ENCODE measurements around the gene MALAT1. TPM values are rescaled to one million over a fixed set of nuclear protein-coding genes. Genes with fewer than 3 reads are reported as not detected.

MALAT1 gene
- polyA plus RNA-seq, 1 experiment, result 924 TPM

DNA sequence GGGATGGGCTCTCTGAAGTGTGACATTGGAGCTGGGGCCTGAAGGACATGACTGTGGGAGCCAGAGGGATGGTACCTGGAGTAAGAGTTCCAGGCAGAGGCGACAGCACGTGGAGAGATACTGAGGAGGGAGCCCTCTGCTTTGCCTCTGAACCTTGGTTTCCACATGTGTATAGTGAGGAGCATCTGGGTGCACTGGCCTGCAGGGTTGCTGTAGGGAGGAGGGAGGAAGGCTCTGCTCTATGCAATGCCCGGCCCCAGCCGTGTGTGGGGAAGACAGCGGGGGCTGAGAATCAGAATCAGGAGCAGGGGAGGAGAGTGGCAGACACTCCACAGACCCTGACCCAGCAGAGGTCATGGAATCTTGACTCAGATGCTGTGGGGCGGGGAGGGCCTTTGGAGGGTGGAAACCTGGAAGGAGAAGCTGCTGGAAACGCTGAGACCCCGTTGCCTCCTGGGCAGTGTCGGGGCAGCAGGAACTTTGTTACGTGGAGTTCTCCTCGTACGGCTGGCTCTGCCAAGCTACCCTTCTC, 30.0 kb downstream of the MALAT1 start:
- TF ChIP-seq CTCF (IDR thresholded peaks at IDR 0.05; ENCODE audit: insufficient read depth, low read depth, low read length), result no peak
- POLR2A ChIA-PET, result no interaction called here
- peaks cover 41% of the 10 kb centered on the region for H3K36me3 ChIP-seq (ENCODE audit: control insufficient read depth, insufficient read depth, low read length)
- H3K4me3 ChIP-seq (ENCODE audit: low read depth, low read length), result no peak overlapping the region
- DNase-seq (ENCODE audit: low read depth), result no peak
- H3K27me3 ChIP-seq (ENCODE audit: control insufficient read depth, insufficient read depth, low read length), result no peaks in the 10 kb centered on the region
- CTCF ChIA-PET, result interaction anchor here (1.7 to 4.1 kb wide), 3 partner anchors 9 to 65 kb away, joined by 4 to 27 read pairs (median 5); no protein-coding TSS in a partner anchor

GRCh38 chr11:65529475-65530156, 30.8 kb downstream of the MALAT1 start:
- no peak for DNase-seq (ENCODE audit: low read depth)
- POLR2A ChIA-PET, result no interaction called here
- no peak for TF ChIP-seq CTCF (IDR thresholded peaks at IDR 0.05; ENCODE audit: insufficient read depth, low read depth, low read length)
- Histone ChIP-seq H3K27me3 (ENCODE audit: control insufficient read depth, insufficient read depth, low read length) (no peaks in the 10 kb centered on the region), H3K4me3 (ENCODE audit: low read depth, low read length) (no peak overlapping the region), H3K36me3 (ENCODE audit: control insufficient read depth, insufficient read depth, low read length) (peaks cover 41% of the 10 kb centered on the region)
- CTCF ChIA-PET, result interaction anchor here (1.7 to 4.1 kb wide), 4 partner anchors 9 to 64 kb away, joined by 4 to 27 read pairs (median 4); no protein-coding TSS in a partner anchor

GRCh38 chr11:65530157-65530496, 31.3 kb downstream of the MALAT1 start:
- no peak for DNase-seq (ENCODE audit: low read depth)
- H3K36me3 ChIP-seq (ENCODE audit: control insufficient read depth, insufficient read depth, low read length), result peaks cover 44% of the 10 kb centered on the region
- H3K4me3 ChIP-seq (ENCODE audit: low read depth, low read length), result no peak overlapping the region
- TF ChIP-seq CTCF (IDR thresholded peaks at IDR 0.05; ENCODE audit: insufficient read depth, low read depth, low read length), result peak; percentile 44
- POLR2A ChIA-PET, result no interaction called here
- CTCF ChIA-PET, result interaction anchor here (1.7 to 4.1 kb wide), 3 partner anchors 11 to 64 kb away, joined by 4 to 27 read pairs (median 4); no protein-coding TSS in a partner anchor
- no peaks in the 10 kb centered on the region for H3K27me3 ChIP-seq (ENCODE audit: control insufficient read depth, insufficient read depth, low read length)

- Histone ChIP-seq H3K27me3 (ENCODE audit: control insufficient read depth, insufficient read depth, low read length) (no peaks in the 10 kb centered on the region), H3K4me3 (ENCODE audit: low read depth, low read length) (no peak overlapping the region), H3K36me3 (ENCODE audit: control insufficient read depth, insufficient read depth, low read length) (peaks cover 51% of the 10 kb centered on the region)
- TF ChIP-seq CTCF (IDR thresholded peaks at IDR 0.05; ENCODE audit: insufficient read depth, low read depth, low read length), result no peak
- ChIA-PET POLR2A (no interaction called here), CTCF (no interaction called here)
- DNase-seq (ENCODE audit: low read depth), result no peak
Measured at GRCh38 chr11:65532388-65533064, 33.7 kb downstream of the MALAT1 start.

- CTCF ChIA-PET, result interaction anchor here (2.5 kb wide), 1 partner anchor 58 kb away, joined by 8 read pairs; no protein-coding TSS in a partner anchor
- peaks cover 60% of the 10 kb centered on the region for H3K36me3 ChIP-seq (ENCODE audit: control insufficient read depth, insufficient read depth, low read length)
Measured at GRCh38 chr11:65535102-65535501, 36.3 kb downstream of the MALAT1 start.

More at GRCh38 chr11:65535102-65535501, 36.3 kb downstream of the MALAT1 start:
- POLR2A ChIA-PET, result no interaction called here
- no peak for TF ChIP-seq CTCF (IDR thresholded peaks at IDR 0.05; ENCODE audit: insufficient read depth, low read depth, low read length)
- H3K4me3 ChIP-seq (ENCODE audit: low read depth, low read length), result no peak overlapping the region
- no peaks in the 10 kb centered on the region for H3K27me3 ChIP-seq (ENCODE audit: control insufficient read depth, insufficient read depth, low read length)
- no peak for DNase-seq (ENCODE audit: low read depth)
